ENCODE results near the gene NLGN1. TPM values are rescaled to one million over a fixed set of nuclear protein-coding genes. Genes with fewer than 3 reads are reported as not detected.

The NLGN1 gene
- total and polyA plus RNA-seq, 2 of the 13 experiments (the other 11 are each of a cell fraction or from before 2014, with no cell fraction given), result not detected

DNA sequence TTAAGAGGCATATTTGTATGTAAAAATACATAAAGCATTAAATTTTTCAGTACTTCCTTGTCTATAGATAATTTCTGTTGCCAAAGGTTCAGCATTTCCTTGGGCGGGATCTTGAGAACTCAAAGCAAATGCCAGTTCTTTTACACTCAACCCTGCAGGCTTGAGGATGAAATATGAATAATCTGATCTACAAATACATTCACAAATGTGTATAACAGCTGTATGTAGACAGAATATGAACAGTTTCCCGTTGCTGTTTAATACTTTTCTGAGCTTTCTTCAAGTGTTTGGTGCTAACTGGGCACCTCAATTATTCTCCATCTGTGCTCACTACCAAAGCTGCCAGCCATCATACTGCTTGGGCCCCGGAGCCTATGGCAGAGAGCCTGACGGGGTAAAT, 661.3 kb downstream of the NLGN1 start:
- H3K4me1 ChIP-seq (ENCODE audit: insufficient read depth, low read length), result no peaks in the 10 kb centered on the region
- no peaks in the 10 kb centered on the region for H3K27me3 ChIP-seq (ENCODE audit: control insufficient read depth in 1 of 2, insufficient read depth in 2 of 2, low read length in 2 of 2)
- no peak overlapping the region for H3K4me2 ChIP-seq (ENCODE audit: low read depth, low read length)
- H3K36me3 ChIP-seq (replicated peaks in 1 of 2; ENCODE audit: control insufficient read depth in 1 of 2, insufficient read depth in 2 of 2, low read length in 2 of 2), result no peaks in the 10 kb centered on the region
- no peak overlapping the region for H3K27ac ChIP-seq (ENCODE audit: extremely low read length, insufficient read depth, low read length)
- BruUV-seq (replicated peaks), result no TSS peak
- TF ChIP-seq ZNF253 (CRISPR knock-in tag; IDR thresholded peaks at IDR 0.05; ENCODE audit: borderline replicate concordance) (no peak), ZNF841 (CRISPR knock-in tag; IDR thresholded peaks at IDR 0.05; ENCODE audit: borderline replicate concordance) (no peak), NPAS2 (CRISPR knock-in tag; IDR thresholded peaks at IDR 0.05; ENCODE audit: borderline replicate concordance) (no peak), GMEB2 (CRISPR knock-in tag; IDR thresholded peaks at IDR 0.05; ENCODE audit: low read depth) (no peak), ZNF512B (CRISPR knock-in tag; IDR thresholded peaks at IDR 0.05; ENCODE audit: borderline replicate concordance) (no peak), NFIB (CRISPR knock-in tag; IDR thresholded peaks at IDR 0.05; ENCODE audit: borderline replicate concordance) (no peak), MEF2D (CRISPR knock-in tag; IDR thresholded peaks at IDR 0.05) (no peak), ZNF547 (CRISPR knock-in tag; IDR thresholded peaks at IDR 0.05) (no peak), RFX5 (IDR thresholded peaks at IDR 0.05; ENCODE audit: low read depth, low read length) (no peak), ZNF180 (CRISPR knock-in tag; IDR thresholded peaks at IDR 0.05; ENCODE audit: borderline replicate concordance, low read depth) (no peak), FOXP1 (IDR thresholded peaks at IDR 0.05) (no peak), FOXP1 (CRISPR knock-in tag; IDR thresholded peaks at IDR 0.05) (no peak), ZSCAN22 (CRISPR knock-in tag; IDR thresholded peaks at IDR 0.05) (no peak), TCF7L2 (IDR thresholded peaks at IDR 0.05; ENCODE audit: low read depth, low read length) (no peak), ZNF777 (CRISPR knock-in tag; IDR thresholded peaks at IDR 0.05) (no peak), ZNF354B (CRISPR knock-in tag; IDR thresholded peaks at IDR 0.05) (no peak), PHB2 (IDR thresholded peaks at IDR 0.05; ENCODE audit: partially characterized antibody) (no peak), ZNF839 (CRISPR knock-in tag; IDR thresholded peaks at IDR 0.05; ENCODE audit: borderline replicate concordance) (no peak), ZNF337 (CRISPR knock-in tag; IDR thresholded peaks at IDR 0.05; ENCODE audit: borderline replicate concordance, low read depth) (no peak)
- TF ChIP-seq, protein P1, sequence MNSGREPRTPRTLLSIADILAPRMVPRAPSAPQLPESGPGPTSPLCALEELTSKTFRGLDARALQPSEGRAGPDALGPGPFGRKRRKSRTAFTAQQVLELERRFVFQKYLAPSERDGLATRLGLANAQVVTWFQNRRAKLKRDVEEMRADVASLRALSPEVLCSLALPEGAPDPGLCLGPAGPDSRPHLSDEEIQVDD (CRISPR knock-in tag; IDR thresholded peaks at IDR 0.05; ENCODE audit: borderline replicate concordance), result no peak
- TF ChIP-seq, protein P2, sequence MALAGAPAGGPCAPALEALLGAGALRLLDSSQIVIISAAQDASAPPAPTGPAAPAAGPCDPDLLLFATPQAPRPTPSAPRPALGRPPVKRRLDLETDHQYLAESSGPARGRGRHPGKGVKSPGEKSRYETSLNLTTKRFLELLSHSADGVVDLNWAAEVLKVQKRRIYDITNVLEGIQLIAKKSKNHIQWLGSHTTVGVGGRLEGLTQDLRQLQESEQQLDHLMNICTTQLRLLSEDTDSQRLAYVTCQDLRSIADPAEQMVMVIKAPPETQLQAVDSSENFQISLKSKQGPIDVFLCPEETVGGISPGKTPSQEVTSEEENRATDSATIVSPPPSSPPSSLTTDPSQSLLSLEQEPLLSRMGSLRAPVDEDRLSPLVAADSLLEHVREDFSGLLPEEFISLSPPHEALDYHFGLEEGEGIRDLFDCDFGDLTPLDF (CRISPR knock-in tag; IDR thresholded peaks at IDR 0.05), result no peak
- CTCF ChIA-PET (ENCODE audit: low intra/inter-chr PET ratio, low total read pairs), result no interaction called here
- H3K4me3 ChIP-seq (replicated peaks in 1 of 3; ENCODE audit: insufficient read depth in 1 of 3, low read depth in 2 of 3, low read length in 3 of 3), result no peak overlapping the region
- in situ Hi-C loops (cut with HindIII; ENCODE audit: extremely low pct_ligation_motif_present, low pct_unique_long_range_greater_than_20kb), result no loop called here
- 0% methylated on average over 4 of the region's 4 CpGs for WGBS (ENCODE audit: low lambda C conversion rate)
- POLR2A ChIA-PET, result no interaction called here
- no peak overlapping the region for H2AFZ ChIP-seq (ENCODE audit: low read length)
- intact Hi-C loops (cut with micrococcal nuclease; ENCODE audit: unreplicated experiment), result no loop called here
- DNase-seq (ENCODE audit: low spot score), result no peak
- FAIRE-seq, result no peak
- no peaks in the 10 kb centered on the region for H4K20me1 ChIP-seq (ENCODE audit: insufficient read depth, low read length)
- H3K79me2 ChIP-seq (ENCODE audit: insufficient read depth, low read length), result no peaks in the 10 kb centered on the region
- no peak for ATAC-seq
- no peak overlapping the region for H3K9ac ChIP-seq (ENCODE audit: insufficient read depth, low read depth, low read length)
- peaks cover 5% of the 10 kb centered on the region; the same call in 1 of the 2 replicates for H3K9me3 ChIP-seq (ENCODE audit: low read length)
